Left hindlimb (tissue), 1 donor: Measurements from ENCODE around the gene MRPS26.
A peak's percentile ranks its signal among the peaks of the same experiment; 100 is the strongest.
"Not testable (repeated sequence)": the region's sequence is repeated elsewhere in the genome, so short reads cannot be mapped to it uniquely, and the experiment has no call there.

Experiments
- DNase-seq: peaks from one replicate; pipeline ENCODE4 v3.0.0-alpha.2; 2018

The MRPS26 gene

GRCh38 chr20:3045816-3046676, at the start of gene MRPS26:
TSS of gene MRPS26 (plus strand) at chr20:3046052. CDS start at chr20:3046069, 17 bp downstream.
- DNase-seq: peak; percentile 94

GRCh38 chr20:2998728-2999127, 47.1 kb upstream of the MRPS26 start:
- DNase-seq: no peak

- no peak for DNase-seq
Observed at GRCh38 chr20:3000852-3001523, 44.9 kb upstream of the MRPS26 start.

- no peak for DNase-seq
Observed at GRCh38 chr20:3003416-3003815, 42.4 kb upstream of the MRPS26 start.

- DNase-seq: no peak
Observed at GRCh38 chr20:3010985-3011723, 34.7 kb upstream of the MRPS26 start.

GRCh38 chr20:3011752-3012151, 34.1 kb upstream of the MRPS26 start:
- DNase-seq: no peak

GRCh38 chr20:3013771-3014170, 32.1 kb upstream of the MRPS26 start:
- DNase-seq: no peak

GRCh38 chr20:3014179-3014578, 31.7 kb upstream of the MRPS26 start:
- DNase-seq: no peak

- DNase-seq: no peak
Observed at GRCh38 chr20:3014662-3015061, 31.2 kb upstream of the MRPS26 start.

- not testable (repeated sequence) for DNase-seq
Observed at GRCh38 chr20:3015302-3015701, 30.6 kb upstream of the MRPS26 start.

- DNase-seq: no peak
Observed at GRCh38 chr20:3021327-3021726, 24.5 kb upstream of the MRPS26 start.

- no peak for DNase-seq
Observed at GRCh38 chr20:3021777-3022176, 24.1 kb upstream of the MRPS26 start.

- DNase-seq: not testable (repeated sequence)
Observed at GRCh38 chr20:3022559-3023490, 23.0 kb upstream of the MRPS26 start.

- no peak for DNase-seq
Observed at GRCh38 chr20:3027987-3028386, 17.9 kb upstream of the MRPS26 start.

GRCh38 chr20:3031524-3032147, 14.2 kb upstream of the MRPS26 start:
- no peak for DNase-seq

GRCh38 chr20:3032624-3033023, 13.2 kb upstream of the MRPS26 start:
- DNase-seq: no peak

- no peak for DNase-seq
Observed at GRCh38 chr20:3037654-3038053, 8.2 kb upstream of the MRPS26 start.

GRCh38 chr20:3038454-3038853, 7.4 kb upstream of the MRPS26 start:
- DNase-seq: no peak

GRCh38 chr20:3039426-3039825, 6.4 kb upstream of the MRPS26 start:
- no peak for DNase-seq

- no peak for DNase-seq
Observed at GRCh38 chr20:3040086-3040485, 5.8 kb upstream of the MRPS26 start.

- DNase-seq: peak; percentile 56
Observed at GRCh38 chr20:3041854-3042409, 3.9 kb upstream of the MRPS26 start.

- DNase-seq: peak; percentile 49
Observed at GRCh38 chr20:3042625-3043024, 3.2 kb upstream of the MRPS26 start.
